Peyer's patch (tissue), 4 donors: ENCODE data around the gene NCDN. TPM values are rescaled to one million over a fixed set of nuclear protein-coding genes. Genes with fewer than 3 reads are reported as not detected.

Source experiments
- DNase-seq, 3 donors: peaks; one replicate each; pipeline ENCODE4 v3.0.0-alpha.2; 2017 to 2019
- H3K27ac ChIP-seq, 4 donors: fragments of 200-600 bp; sonication (generic); one replicate each; pipeline ENCODE4 v1.5.1; 2016 to 2019
- H3K27me3 ChIP-seq, 2 donors: fragments of 200-600 bp; sonication (generic); one replicate each; pipeline ENCODE4 v1.5.1; 2019
- H3K36me3 ChIP-seq, 3 donors: fragments of 200-600 bp; sonication (generic); one replicate each; pipeline ENCODE4 v1.5.1; 2016 to 2019
- H3K4me1 ChIP-seq, 4 donors: fragments of 200-600 bp; sonication (generic); one replicate each; pipeline ENCODE4 v1.5.1; 2016 to 2019
- H3K4me3 ChIP-seq, 4 donors: fragments of 200-600 bp; sonication (generic); 1 replicate in 3 of 4; 2 replicates in 1 of 4; pipeline ENCODE4 v1.5.1; 2016 to 2019; ENCODE audit warnings: mild to moderate bottlenecking in 1 of 4
- H3K9me3 ChIP-seq, 4 donors: fragments of 200-600 bp; sonication (generic); one replicate each; pipeline ENCODE4 v1.5.1; 2016 to 2019; ENCODE audit warnings: mild to moderate bottlenecking in 1 of 4
- POLR2A ChIP-seq, 2 donors: fragments of 450-650 bp; IDR thresholded peaks; one replicate each; pipeline ENCODE4 v1.5.1; 2017; ENCODE audit warnings: antibody characterized with exemption in 2 of 2, mild to moderate bottlenecking in 2 of 2, moderate library complexity in 2 of 2
- total RNA-seq, 4 donors: library from RNA; depleted of rRNA; stranded (reverse); fragments of >200 nt; gene quantifications; one replicate each; pipeline ENCODE4 v1.1.0, GENCODE V29; 2016
- TF ChIP-seq, protein P1 (sequence below), 6 experiments: fragments of 450-650 bp in 4 of 6; fragments of 200-600 bp in 2 of 6; sonication (generic) in 1 of 6; IDR thresholded peaks; one replicate each; pipeline ENCODE4 v1.5.1; 2017 to 2019; ENCODE audit warnings: antibody characterized with exemption in 6 of 6, mild to moderate bottlenecking in 3 of 6, moderate library complexity in 1 of 6

NCDN gene
- total RNA-seq, 4 donors from 2014 or later: 6.3 to 15.3 (median 13.2) TPM

DNA sequence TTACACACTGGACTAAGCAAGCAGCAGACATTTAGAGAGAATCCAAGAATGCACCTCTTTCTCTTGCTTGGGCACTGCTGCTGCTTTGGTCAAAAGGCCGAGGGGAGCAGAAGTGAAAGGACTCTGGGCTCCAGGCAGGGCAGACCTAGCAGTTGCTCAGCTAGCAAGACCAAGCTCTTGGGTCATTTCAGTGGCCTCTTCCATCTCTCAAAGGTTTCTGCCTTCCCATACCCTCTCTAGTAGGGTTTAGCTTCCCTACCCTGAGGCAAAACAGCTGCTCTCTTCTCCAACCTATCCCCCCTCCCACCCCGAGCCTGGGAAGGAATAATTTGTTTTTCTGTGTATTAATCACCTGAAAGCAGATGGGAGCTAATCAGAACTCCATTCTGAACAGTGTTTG, 41.3 kb downstream of the NCDN start:
- TF ChIP-seq POLR2A (IDR thresholded peaks at IDR 0.05): no peak
- TF ChIP-seq, protein P1, sequence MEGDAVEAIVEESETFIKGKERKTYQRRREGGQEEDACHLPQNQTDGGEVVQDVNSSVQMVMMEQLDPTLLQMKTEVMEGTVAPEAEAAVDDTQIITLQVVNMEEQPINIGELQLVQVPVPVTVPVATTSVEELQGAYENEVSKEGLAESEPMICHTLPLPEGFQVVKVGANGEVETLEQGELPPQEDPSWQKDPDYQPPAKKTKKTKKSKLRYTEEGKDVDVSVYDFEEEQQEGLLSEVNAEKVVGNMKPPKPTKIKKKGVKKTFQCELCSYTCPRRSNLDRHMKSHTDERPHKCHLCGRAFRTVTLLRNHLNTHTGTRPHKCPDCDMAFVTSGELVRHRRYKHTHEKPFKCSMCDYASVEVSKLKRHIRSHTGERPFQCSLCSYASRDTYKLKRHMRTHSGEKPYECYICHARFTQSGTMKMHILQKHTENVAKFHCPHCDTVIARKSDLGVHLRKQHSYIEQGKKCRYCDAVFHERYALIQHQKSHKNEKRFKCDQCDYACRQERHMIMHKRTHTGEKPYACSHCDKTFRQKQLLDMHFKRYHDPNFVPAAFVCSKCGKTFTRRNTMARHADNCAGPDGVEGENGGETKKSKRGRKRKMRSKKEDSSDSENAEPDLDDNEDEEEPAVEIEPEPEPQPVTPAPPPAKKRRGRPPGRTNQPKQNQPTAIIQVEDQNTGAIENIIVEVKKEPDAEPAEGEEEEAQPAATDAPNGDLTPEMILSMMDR (IDR thresholded peaks at IDR 0.05): no peak

DNA sequence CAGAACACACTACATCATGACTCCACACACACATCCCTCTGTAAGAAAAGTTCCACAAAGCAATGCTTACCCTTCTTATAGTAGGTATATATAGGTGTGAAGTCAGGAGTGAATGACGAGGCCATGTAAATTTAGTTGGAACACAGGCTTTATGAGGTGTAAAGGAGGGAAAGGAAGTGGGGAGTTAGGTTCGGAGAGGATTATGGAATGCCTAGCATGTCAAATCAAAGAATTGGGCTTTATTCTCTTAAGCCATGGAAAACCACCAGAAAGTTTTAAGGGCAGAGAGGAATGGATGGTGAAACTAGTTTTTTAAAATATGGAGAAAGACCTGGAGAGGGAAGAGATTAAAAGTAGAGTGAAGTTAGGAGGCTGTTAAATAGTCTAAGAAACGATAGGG, 41.8 kb downstream of the NCDN start:
- Histone ChIP-seq H3K9me3 (no peaks in the 10 kb centered on the region), H3K4me1 (no peaks in the 10 kb centered on the region), H3K27me3 (no peaks in the 10 kb centered on the region), H3K27ac (no peak overlapping the region), H3K36me3 (peaks cover 0 to 28% (median 0%) of the 10 kb centered on the region in 3 donors), H3K4me3 (no peak overlapping the region)
- DNase-seq: no peak
- TF ChIP-seq, protein P1 (IDR thresholded peaks at IDR 0.05): no peak
- no peak for TF ChIP-seq POLR2A (IDR thresholded peaks at IDR 0.05)

More for the DNA sequence above, 41.3 kb downstream of the NCDN start:
- peaks cover 0 to 23% (median 0%) of the 10 kb centered on the region in 3 donors for H3K36me3 ChIP-seq
- no peaks in the 10 kb centered on the region for H3K4me1 ChIP-seq
- no peaks in the 10 kb centered on the region for H3K27me3 ChIP-seq
- DNase-seq: no peak
- no peak overlapping the region for H3K4me3 ChIP-seq
- no peaks in the 10 kb centered on the region for H3K9me3 ChIP-seq
- no peak overlapping the region for H3K27ac ChIP-seq

DNA sequence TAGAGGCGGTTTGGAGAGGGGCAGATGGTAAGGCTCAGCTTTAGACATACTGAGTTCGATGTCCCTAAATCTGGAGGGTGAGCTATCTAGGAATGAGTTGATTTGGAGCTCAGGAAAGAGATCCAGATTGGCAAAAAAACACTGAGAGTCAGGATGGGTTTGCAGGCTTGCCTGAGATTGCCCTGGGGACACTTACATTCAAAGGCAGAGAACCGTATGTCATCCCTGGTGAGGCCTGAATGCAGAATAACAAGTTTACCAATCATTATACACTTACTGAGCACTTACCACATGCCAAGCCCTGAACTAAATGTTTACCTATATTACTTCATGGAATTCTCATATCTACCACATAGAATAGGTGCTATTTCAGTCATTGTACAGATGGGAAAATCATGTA, 43.0 kb downstream of the NCDN start:
- no peak for DNase-seq
- no peaks in the 10 kb centered on the region for H3K9me3 ChIP-seq
- TF ChIP-seq, protein P1 (IDR thresholded peaks at IDR 0.05): no peak
- no peak for TF ChIP-seq POLR2A (IDR thresholded peaks at IDR 0.05)
- H3K4me3 ChIP-seq: no peak overlapping the region
- no peaks in the 10 kb centered on the region for H3K27me3 ChIP-seq
- H3K36me3 ChIP-seq: peaks cover 0 to 40% (median 0%) of the 10 kb centered on the region in 3 donors
- no peak overlapping the region for H3K27ac ChIP-seq
- H3K4me1 ChIP-seq: no peaks in the 10 kb centered on the region

DNA sequence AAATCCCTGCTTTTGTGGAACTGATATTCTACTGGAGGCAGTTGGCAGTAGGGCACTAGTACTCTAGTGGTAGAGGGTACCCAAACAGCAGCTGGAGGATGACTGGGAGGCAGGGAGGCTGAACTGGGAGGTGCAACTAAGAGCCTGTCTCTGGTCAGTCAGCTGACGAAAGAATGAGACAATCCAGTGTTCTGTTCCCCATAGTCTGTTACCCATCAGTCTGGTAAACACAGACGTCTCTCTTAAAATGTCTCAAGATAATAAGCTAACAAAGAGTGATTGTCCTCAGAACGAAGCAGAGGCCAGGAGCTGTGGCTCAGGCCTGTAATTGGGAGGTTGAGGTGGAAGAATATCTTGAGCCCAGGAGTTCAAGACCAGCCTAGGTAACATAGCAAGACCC, 45.9 kb downstream of the NCDN start:
- H3K4me1 ChIP-seq: no peaks in the 10 kb centered on the region
- H3K27me3 ChIP-seq: no peaks in the 10 kb centered on the region
- TF ChIP-seq, protein P1 (IDR thresholded peaks at IDR 0.05): no peak
- TF ChIP-seq POLR2A (IDR thresholded peaks at IDR 0.05): no peak
- no peak for DNase-seq
- peaks cover 0 to 60% (median 4%) of the 10 kb centered on the region in 3 donors for H3K36me3 ChIP-seq
- H3K9me3 ChIP-seq: no peaks in the 10 kb centered on the region
- H3K4me3 ChIP-seq: no peak overlapping the region
- no peak overlapping the region for H3K27ac ChIP-seq

DNA sequence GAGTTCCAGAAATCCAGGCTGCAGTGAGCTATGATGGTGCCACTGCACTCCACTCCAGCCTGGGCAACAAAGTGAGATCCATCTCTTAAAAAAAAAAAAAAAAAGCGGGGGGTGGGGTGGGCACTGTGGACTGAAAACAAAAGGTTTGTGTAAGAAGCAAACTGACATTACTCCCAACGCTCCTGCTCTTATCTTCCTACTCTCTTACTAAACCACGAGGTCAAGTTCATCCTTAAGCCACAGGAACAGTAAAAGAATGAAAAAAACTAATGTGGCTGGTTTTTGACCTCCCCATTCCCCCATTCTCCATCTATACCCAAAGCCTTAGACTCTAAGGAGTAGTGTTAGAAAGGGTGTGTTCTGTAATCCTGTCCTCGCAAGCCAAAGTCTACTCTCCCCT, 46.3 kb downstream of the NCDN start:
- Histone ChIP-seq H3K4me3 (no peak overlapping the region), H3K27me3 (no peaks in the 10 kb centered on the region), H3K4me1 (no peaks in the 10 kb centered on the region), H3K9me3 (no peaks in the 10 kb centered on the region), H3K27ac (no peak overlapping the region), H3K36me3 (peaks cover 0 to 64% (median 4%) of the 10 kb centered on the region in 3 donors)
- no peak for TF ChIP-seq POLR2A (IDR thresholded peaks at IDR 0.05)
- TF ChIP-seq, protein P1 (IDR thresholded peaks at IDR 0.05): no peak
- no peak for DNase-seq
